NCI-H128 (cell line): ENCODE data around the gene ANK2.
"Not testable (repeated sequence)": the region's sequence is repeated elsewhere in the genome, so short reads cannot be mapped to it uniquely, and the experiment has no call there.

Experiments used
- DNase-seq: peaks from one replicate; lab custom pipeline; 2025; ENCODE audit not compliant: unreplicated experiment; lab: John Stamatoyannopoulos, UW

Gene ANK2

GRCh38 chr4:113146876-113147358 lies 97.5 kb downstream of the ANK2 start:
- DNase-seq: no peak

- no peak for DNase-seq
Measured at GRCh38 chr4:113147498-113148111, 98.2 kb downstream of the ANK2 start.

- no peak for DNase-seq
Measured at GRCh38 chr4:113148925-113149324, 99.5 kb downstream of the ANK2 start.

GRCh38 chr4:113153529-113154101 lies 104.2 kb downstream of the ANK2 start:
- DNase-seq: no peak

GRCh38 chr4:113154281-113154680 lies 104.8 kb downstream of the ANK2 start:
- no peak for DNase-seq

- DNase-seq: no peak
Measured at GRCh38 chr4:113157086-113157857, 107.8 kb downstream of the ANK2 start.

- DNase-seq: no peak
Measured at GRCh38 chr4:113159942-113160545, 110.6 kb downstream of the ANK2 start.

GRCh38 chr4:113160548-113160947 lies 111.1 kb downstream of the ANK2 start:
- no peak for DNase-seq

- DNase-seq: no peak
Measured at GRCh38 chr4:113162089-113162488, 112.6 kb downstream of the ANK2 start.

- DNase-seq: no peak
Measured at GRCh38 chr4:113169368-113169767, 119.9 kb downstream of the ANK2 start.

- DNase-seq: no peak
Measured at GRCh38 chr4:113170115-113170804, 120.8 kb downstream of the ANK2 start.

- DNase-seq: no peak
Measured at GRCh38 chr4:113170805-113171468, 121.5 kb downstream of the ANK2 start.

GRCh38 chr4:113173126-113173792 lies 123.8 kb downstream of the ANK2 start:
- DNase-seq: no peak

GRCh38 chr4:113173793-113174264 lies 124.4 kb downstream of the ANK2 start:
- DNase-seq: no peak

GRCh38 chr4:113179091-113179490 lies 129.6 kb downstream of the ANK2 start:
- no peak for DNase-seq

GRCh38 chr4:113179996-113180395 lies 130.5 kb downstream of the ANK2 start:
- DNase-seq: no peak

GRCh38 chr4:113181289-113182007 lies 132.0 kb downstream of the ANK2 start:
- DNase-seq: no peak

GRCh38 chr4:113183032-113183605 lies 133.7 kb downstream of the ANK2 start:
- DNase-seq: no peak

- not testable (repeated sequence) for DNase-seq
Measured at GRCh38 chr4:113186220-113186619, 136.8 kb downstream of the ANK2 start.
